SH-SY5Y (cell line): ENCODE measurements around the gene PIK3R1.

Source experiments
- GATA2 ChIP-seq: IDR thresholded peaks from 2 replicates; pipeline ENCODE4 v1.6.1; 2011; ENCODE audit warnings: mild to moderate bottlenecking, low read depth, low read length
- GATA3 ChIP-seq: IDR thresholded peaks from 2 replicates; pipeline ENCODE4 v1.6.1; 2011; ENCODE audit warnings: low read depth, mild to moderate bottlenecking, low read length, moderate library complexity

DNA sequence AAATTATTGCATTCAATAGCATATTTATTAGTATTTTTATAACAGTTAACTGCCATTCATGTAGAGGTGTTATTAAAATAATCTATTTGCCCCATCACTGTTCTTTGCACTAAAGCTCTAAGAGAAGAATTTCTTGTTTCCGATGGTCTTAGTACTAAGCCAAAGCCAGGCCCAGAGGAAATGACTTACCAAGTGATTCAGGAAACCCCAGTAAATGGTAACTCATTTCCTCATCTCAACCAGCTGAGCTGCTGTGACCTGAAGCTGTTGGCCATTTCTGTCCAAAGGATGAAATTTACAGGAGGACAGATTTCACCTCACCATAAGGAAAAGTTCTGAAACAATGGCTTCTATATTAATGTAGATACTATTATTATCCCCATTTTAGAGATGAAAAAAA is 117.0 kb downstream of the PIK3R1 start:
- TF ChIP-seq GATA2 = no peak
- TF ChIP-seq GATA3 = no peak
